HG02642 (cell line): ENCODE results near the gene LMX1B.

Experiments
- ATAC-seq: cut with Tn5 transposase; IDR thresholded peaks from one replicate; pipeline ENCODE4 v1.9.1; 2021; ENCODE audit warnings: mild to moderate bottlenecking; ENCODE audit not compliant: unreplicated experiment, poor library complexity

Gene LMX1B

GRCh38 chr9:126604059-126605055, 9.4 kb upstream of the LMX1B start:
- no peak for ATAC-seq

GRCh38 chr9:126605792-126606482, 7.8 kb upstream of the LMX1B start:
- no peak for ATAC-seq

DNA sequence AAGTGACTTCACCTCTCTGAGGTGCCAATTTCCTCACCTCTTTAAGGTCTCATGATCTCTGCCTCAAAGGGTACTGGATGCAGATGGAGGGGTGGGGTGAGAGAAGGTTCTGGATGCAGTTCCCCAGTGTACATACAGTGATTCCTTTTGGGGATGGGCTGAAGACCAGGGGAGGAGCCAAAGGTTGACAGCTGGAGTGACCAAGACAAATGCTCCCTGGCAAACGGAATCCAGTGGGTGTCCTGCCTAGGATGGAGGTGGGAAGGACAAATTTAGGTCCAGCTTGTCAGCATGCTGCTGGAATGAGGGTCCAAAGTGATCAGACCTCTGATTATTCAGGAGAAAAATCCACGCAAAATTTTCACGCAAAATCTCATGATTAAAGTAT, 7.3 kb upstream of the LMX1B start:
- ATAC-seq = no peak

GRCh38 chr9:126607086-126607485, 6.6 kb upstream of the LMX1B start:
- no peak for ATAC-seq

GRCh38 chr9:126607731-126608130, 6.0 kb upstream of the LMX1B start:
- no peak for ATAC-seq

- no peak for ATAC-seq
Observed at GRCh38 chr9:126608551-126608950, 5.2 kb upstream of the LMX1B start.

GRCh38 chr9:126609191-126609590, 4.5 kb upstream of the LMX1B start:
- ATAC-seq = no peak

GRCh38 chr9:126609711-126610388, 3.9 kb upstream of the LMX1B start:
- ATAC-seq = no peak

- no peak for ATAC-seq
Observed at GRCh38 chr9:126611193-126611591, 2.5 kb upstream of the LMX1B start.

- ATAC-seq = no peak
Observed at GRCh38 chr9:126611592-126612325, 2.0 kb upstream of the LMX1B start.

GRCh38 chr9:126612326-126612812, 1.4 kb upstream of the LMX1B start:
- no peak for ATAC-seq

DNA sequence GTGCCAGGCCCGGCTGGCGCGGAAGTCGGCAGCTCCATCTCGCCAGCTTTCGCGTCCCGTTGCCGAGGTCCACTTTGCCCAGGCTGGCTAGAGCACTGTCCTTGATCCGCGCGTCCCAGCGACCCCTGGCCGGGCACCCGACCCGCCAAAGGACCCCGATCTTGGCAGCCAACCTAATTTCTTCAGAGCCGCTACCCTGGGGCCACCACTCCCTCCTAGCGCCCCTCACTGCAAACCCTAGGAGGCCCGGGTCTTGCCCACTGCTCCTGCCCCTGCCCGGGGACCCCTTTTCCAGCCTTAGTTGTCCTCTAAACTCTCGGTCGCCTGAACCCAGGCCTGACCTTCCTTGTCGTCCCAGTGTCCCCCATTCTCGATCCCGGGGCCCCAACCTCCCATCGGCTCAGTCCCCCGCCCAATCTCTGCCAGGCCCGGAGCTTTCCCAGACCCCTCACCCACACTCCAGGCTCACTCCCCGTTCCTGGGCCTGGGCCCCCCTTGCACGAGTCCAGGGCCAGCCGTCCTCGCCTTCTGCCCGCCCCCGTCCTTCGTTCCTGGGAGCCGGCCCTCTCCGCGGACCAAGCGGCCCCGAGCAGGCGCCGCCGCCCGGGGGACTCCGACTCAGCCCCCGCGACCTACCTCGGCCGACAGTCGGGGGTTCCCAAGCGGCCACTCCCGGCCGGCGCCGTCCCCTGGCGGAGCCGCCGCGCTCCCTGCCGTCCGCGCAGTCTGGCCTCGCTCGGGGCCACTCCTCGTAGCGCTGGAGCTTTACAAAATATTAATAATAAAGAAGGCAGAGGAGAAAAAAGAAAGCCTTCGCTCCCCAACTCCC, 701 bp upstream of the LMX1B start:
- ATAC-seq = no peak

DNA sequence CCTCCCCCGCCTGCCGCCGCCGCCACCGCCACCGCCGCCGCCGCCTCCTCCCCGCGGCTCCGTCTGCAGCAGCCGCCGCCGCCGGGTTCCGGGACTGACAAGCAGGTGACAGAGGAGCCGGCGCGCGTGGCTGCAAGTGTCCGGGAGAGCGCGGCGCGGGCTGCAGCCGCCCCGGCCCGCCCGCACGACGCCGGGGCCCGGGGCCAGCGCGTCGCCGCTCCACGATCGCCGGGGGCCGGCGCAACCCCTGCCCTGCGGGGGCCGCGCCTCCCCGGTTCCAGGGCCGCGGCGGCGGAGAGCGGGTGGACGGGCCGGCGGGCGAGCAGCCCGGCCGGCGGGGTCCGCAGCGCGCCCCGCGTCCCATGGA, 343 bp downstream of the LMX1B start:
- no peak for ATAC-seq

DNA sequence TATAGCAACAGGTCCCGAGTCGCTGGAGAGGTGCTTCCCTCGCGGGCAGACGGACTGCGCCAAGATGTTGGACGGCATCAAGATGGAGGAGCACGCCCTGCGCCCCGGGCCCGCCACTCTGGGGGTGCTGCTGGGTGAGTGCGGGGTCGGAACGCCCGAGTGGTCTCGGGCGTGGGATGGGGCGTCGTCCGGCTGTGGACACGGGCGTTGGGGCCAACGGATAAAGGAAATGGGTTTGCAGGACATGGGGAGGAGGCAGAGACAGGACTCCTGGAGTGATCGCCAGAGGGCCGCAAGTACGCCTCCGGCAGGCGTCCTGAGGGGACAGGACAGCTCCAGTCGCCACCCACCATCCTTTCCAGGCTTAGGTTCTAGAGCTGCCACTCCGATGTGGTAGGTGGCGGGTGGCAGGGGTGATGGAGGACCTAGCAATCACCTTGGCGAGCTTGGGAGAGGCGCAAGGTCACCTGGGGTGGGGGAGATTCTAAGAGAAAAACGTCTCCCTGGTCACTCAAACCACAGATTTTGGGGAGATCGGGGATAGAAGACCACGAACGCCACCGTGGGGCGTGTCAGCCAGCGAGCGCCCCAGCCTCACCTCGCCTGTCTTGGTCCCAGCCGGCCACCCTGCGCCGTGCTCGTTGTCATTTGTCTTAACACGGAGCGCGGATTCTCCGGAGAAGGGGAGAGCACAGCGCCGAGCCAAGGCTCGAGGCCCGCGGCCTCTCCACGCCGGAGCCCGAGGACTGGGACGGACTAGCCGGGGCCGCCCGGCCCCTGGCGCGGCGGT, 922 bp downstream of the LMX1B start:
- ATAC-seq = no peak

GRCh38 chr9:126615245-126615790, 1.6 kb downstream of the LMX1B start:
- ATAC-seq = no peak

- no peak for ATAC-seq
Observed at GRCh38 chr9:126615791-126616447, 2.2 kb downstream of the LMX1B start.

GRCh38 chr9:126616521-126616976, 2.8 kb downstream of the LMX1B start:
- no peak for ATAC-seq
